ENCODE results near the gene CD83.

GRCh38 chr6:14081126-14081525 lies 36.4 kb upstream of the CD83 start:
- no peak for TF ChIP-seq CTCF (IDR thresholded peaks at IDR 0.05; ENCODE audit: insufficient read depth, low read depth, low read length)
- no peak for TF ChIP-seq EZH2 (IDR thresholded peaks at IDR 0.05; ENCODE audit: insufficient read depth, low read length)
